ENCODE results near the gene ZSWIM4. TPM values are rescaled to one million over a fixed set of nuclear protein-coding genes. Genes with fewer than 3 reads are reported as not detected.

Gene ZSWIM4
- total and polyA plus RNA-seq, 10 of the 15 experiments (the other 5 are each of a cell fraction or from before 2014, with no cell fraction given) = 0.73 to 11.1 (median 1.8) TPM; not detected in 2

GRCh38 chr19:13842291-13843103 is 47.3 kb downstream of the ZSWIM4 start (continued):
- TF ChIP-seq, protein P1, sequence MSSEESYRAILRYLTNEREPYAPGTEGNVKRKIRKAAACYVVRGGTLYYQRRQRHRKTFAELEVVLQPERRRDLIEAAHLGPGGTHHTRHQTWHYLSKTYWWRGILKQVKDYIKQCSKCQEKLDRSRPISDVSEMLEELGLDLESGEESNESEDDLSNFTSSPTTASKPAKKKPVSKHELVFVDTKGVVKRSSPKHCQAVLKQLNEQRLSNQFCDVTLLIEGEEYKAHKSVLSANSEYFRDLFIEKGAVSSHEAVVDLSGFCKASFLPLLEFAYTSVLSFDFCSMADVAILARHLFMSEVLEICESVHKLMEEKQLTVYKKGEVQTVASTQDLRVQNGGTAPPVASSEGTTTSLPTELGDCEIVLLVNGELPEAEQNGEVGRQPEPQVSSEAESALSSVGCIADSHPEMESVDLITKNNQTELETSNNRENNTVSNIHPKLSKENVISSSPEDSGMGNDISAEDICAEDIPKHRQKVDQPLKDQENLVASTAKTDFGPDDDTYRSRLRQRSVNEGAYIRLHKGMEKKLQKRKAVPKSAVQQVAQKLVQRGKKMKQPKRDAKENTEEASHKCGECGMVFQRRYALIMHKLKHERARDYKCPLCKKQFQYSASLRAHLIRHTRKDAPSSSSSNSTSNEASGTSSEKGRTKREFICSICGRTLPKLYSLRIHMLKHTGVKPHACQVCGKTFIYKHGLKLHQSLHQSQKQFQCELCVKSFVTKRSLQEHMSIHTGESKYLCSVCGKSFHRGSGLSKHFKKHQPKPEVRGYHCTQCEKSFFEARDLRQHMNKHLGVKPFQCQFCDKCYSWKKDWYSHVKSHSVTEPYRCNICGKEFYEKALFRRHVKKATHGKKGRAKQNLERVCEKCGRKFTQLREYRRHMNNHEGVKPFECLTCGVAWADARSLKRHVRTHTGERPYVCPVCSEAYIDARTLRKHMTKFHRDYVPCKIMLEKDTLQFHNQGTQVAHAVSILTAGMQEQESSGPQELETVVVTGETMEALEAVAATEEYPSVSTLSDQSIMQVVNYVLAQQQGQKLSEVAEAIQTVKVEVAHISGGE (CRISPR knock-in tag; IDR thresholded peaks at IDR 0.05) = no peak
- TF ChIP-seq ZSCAN29 (IDR thresholded peaks at IDR 0.05) = no peak
- TF ChIP-seq SREBF1 (IDR thresholded peaks at IDR 0.05; ENCODE audit: low read length) = no peak
- no peak for TF ChIP-seq CEBPZ (IDR thresholded peaks at IDR 0.05; ENCODE audit: low read depth, low read length)
- peak; percentile 38; the same call in 1 of the 2 replicates for TF ChIP-seq RAD51 (IDR thresholded peaks at IDR 0.05)
- TF ChIP-seq POLR2A (IDR thresholded peaks at IDR 0.05; ENCODE audit: low read depth, low read length) = peak; percentile 85
- TF ChIP-seq, protein P2, sequence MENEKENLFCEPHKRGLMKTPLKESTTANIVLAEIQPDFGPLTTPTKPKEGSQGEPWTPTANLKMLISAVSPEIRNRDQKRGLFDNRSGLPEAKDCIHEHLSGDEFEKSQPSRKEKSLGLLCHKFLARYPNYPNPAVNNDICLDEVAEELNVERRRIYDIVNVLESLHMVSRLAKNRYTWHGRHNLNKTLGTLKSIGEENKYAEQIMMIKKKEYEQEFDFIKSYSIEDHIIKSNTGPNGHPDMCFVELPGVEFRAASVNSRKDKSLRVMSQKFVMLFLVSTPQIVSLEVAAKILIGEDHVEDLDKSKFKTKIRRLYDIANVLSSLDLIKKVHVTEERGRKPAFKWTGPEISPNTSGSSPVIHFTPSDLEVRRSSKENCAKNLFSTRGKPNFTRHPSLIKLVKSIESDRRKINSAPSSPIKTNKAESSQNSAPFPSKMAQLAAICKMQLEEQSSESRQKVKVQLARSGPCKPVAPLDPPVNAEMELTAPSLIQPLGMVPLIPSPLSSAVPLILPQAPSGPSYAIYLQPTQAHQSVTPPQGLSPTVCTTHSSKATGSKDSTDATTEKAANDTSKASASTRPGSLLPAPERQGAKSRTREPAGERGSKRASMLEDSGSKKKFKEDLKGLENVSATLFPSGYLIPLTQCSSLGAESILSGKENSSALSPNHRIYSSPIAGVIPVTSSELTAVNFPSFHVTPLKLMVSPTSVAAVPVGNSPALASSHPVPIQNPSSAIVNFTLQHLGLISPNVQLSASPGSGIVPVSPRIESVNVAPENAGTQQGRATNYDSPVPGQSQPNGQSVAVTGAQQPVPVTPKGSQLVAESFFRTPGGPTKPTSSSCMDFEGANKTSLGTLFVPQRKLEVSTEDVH (IDR thresholded peaks at IDR 0.05; ENCODE audit: low read depth, partially characterized antibody) = no peak
- no peak for TF ChIP-seq BCL11A (IDR thresholded peaks at IDR 0.05; ENCODE audit: low read depth, low read length)
- no peak for TF ChIP-seq ZZZ3 (IDR thresholded peaks at IDR 0.05; ENCODE audit: control insufficient read depth, insufficient read length, low read depth)
- TF ChIP-seq ATF7 (IDR thresholded peaks at IDR 0.05; ENCODE audit: low read depth) = no peak
- TF ChIP-seq CREM (IDR thresholded peaks at IDR 0.05; ENCODE audit: low read depth) = no peak
- peak; percentile 72 for TF ChIP-seq ZNF687 (IDR thresholded peaks at IDR 0.05)
- TF ChIP-seq POLR2AphosphoS5 (IDR thresholded peaks at IDR 0.05; ENCODE audit: low read length) = peak; percentile 88
- TF ChIP-seq JUNB (IDR thresholded peaks at IDR 0.05) = no peak
- no peak for TF ChIP-seq SUPT20H (IDR thresholded peaks at IDR 0.05; ENCODE audit: borderline replicate concordance, control insufficient read depth, low read depth, low read length)

Measured in GM12878 (cell line).